IMR-90 (cell line): Measurements from ENCODE around the gene RXFP2. TPM values are rescaled to one million over a fixed set of nuclear protein-coding genes. Genes with fewer than 3 reads are reported as not detected.

Experiments used
- ATAC-seq: fragments of 200-7000 bp; cut with Tn5 transposase; 2 replicates; pipeline ENCODE4 v1.9.1; 2020; ENCODE audit warnings: low read depth, mild to moderate bottlenecking, moderate library complexity
- BruUV-seq: library from RNA; stranded (reverse); fragments of 400-500 nt; replicated peaks from 2 replicates; lab custom pipeline; 2021; lab: Mats Ljungman, UMichigan
- CTCF ChIA-PET: fragments of 300-600 bp; formaldehyde crosslinking; extraction: SDS; loops from one replicate; lab custom pipeline; 2021; ENCODE audit warnings: antibody characterized with exemption; lab: Yijun Ruan, JAX
- POLR2A ChIA-PET: fragments of 300-600 bp; sonication (Branson Sonifier 250); formaldehyde crosslinking; loops from one replicate; lab custom pipeline; 2022; ENCODE audit warnings: antibody characterized with exemption; ENCODE audit not compliant: unreplicated experiment; lab: Charles Lee
- DNase-seq: peaks from one replicate; pipeline ENCODE4 v3.0.0; 2013
- H2AFZ ChIP-seq: replicated peaks from 2 replicates; pipeline ENCODE3; 2013; ENCODE audit warnings: low read length, mild to moderate bottlenecking; ENCODE audit not compliant: poor library complexity
- H2AK5ac ChIP-seq: 2 replicates; pipeline ENCODE4 v1.6.1; 2013; ENCODE audit warnings: low read depth, low read length, inconsistent platforms
- H2AK9ac ChIP-seq: replicated peaks from 2 replicates; pipeline ENCODE3; 2013; ENCODE audit warnings: mild to moderate bottlenecking, low read depth, low read length, moderate library complexity; ENCODE audit not compliant: poor library complexity
- H2BK120ac ChIP-seq: 2 replicates; pipeline ENCODE4 v1.6.1; 2013; ENCODE audit warnings: low read depth, low read length, inconsistent platforms
- H2BK15ac ChIP-seq: 3 replicates; pipeline ENCODE4 v1.6.1; 2013; ENCODE audit warnings: low read depth, low read length, inconsistent platforms
- H2BK20ac ChIP-seq: 2 replicates; pipeline ENCODE4 v1.6.1; 2013; ENCODE audit warnings: low read depth, mild to moderate bottlenecking, inconsistent platforms, low read length, moderate library complexity
- H2BK5ac ChIP-seq: 2 replicates; pipeline ENCODE4 v1.6.1; 2013; ENCODE audit warnings: mild to moderate bottlenecking, low read depth, low read length, inconsistent platforms; ENCODE audit not compliant: poor library complexity, severe bottlenecking
- H3K14ac ChIP-seq: replicated peaks from 2 replicates; pipeline ENCODE4 v1.6.1; 2013; ENCODE audit warnings: low read depth, low read length, inconsistent platforms
- H3K18ac ChIP-seq: 2 replicates; pipeline ENCODE4 v1.6.1; 2013; ENCODE audit warnings: low read depth, low read length, control low read depth
- H3K23ac ChIP-seq: 2 replicates; pipeline ENCODE4 v1.6.1; 2013; ENCODE audit warnings: low read depth, low read length, inconsistent platforms
- H3K27ac ChIP-seq: 2 replicates; pipeline ENCODE4 v1.5.1; 2013; ENCODE audit warnings: mild to moderate bottlenecking, control low read depth, low read length; ENCODE audit not compliant: insufficient read depth
- H3K27me3 ChIP-seq: 2 replicates; pipeline ENCODE4 v1.6.1; 2013; ENCODE audit warnings: low read length; ENCODE audit not compliant: control insufficient read depth, insufficient read depth
- H3K36me3 ChIP-seq: 2 replicates; pipeline ENCODE4 v1.6.1; 2013; ENCODE audit warnings: low read length, mixed read lengths; ENCODE audit not compliant: control insufficient read depth, insufficient read depth
- H3K4ac ChIP-seq: 2 replicates; pipeline ENCODE4 v1.6.1; 2013; ENCODE audit warnings: low read depth, low read length, inconsistent platforms
- H3K4me1 ChIP-seq: 2 replicates; pipeline ENCODE4 v1.6.1; 2013; ENCODE audit warnings: low read length, mixed read lengths; ENCODE audit not compliant: control insufficient read depth, insufficient read depth
- H3K4me2 ChIP-seq: 2 replicates; pipeline ENCODE4 v1.6.1; 2013; ENCODE audit warnings: low read depth, mild to moderate bottlenecking, control low read depth, low read length, moderate library complexity
- H3K4me3 ChIP-seq: 2 replicates; pipeline ENCODE4 v1.5.1; 2013; ENCODE audit warnings: low read depth, mild to moderate bottlenecking, control low read depth, low read length, moderate library complexity; ENCODE audit not compliant: insufficient read depth
- H3K56ac ChIP-seq: 2 replicates; pipeline ENCODE4 v1.6.1; 2013; ENCODE audit warnings: low read length, inconsistent platforms; ENCODE audit not compliant: insufficient read depth; ENCODE audit errors: extremely low read depth
- H3K79me1 ChIP-seq, 2 experiments: 2 replicates each; pipeline ENCODE4 v1.6.1; 2013; ENCODE audit warnings: low read length in 2 of 2, inconsistent platforms in 1 of 2, low read depth in 1 of 2
- H3K9ac ChIP-seq: 2 replicates; pipeline ENCODE4 v1.6.1; 2013; ENCODE audit warnings: low read depth, low read length, control low read depth
- H3K9me1 ChIP-seq: 2 replicates; pipeline ENCODE4 v1.6.1; 2013; ENCODE audit warnings: low read length, inconsistent platforms; ENCODE audit not compliant: insufficient read depth
- H3K9me3 ChIP-seq: 2 replicates; pipeline ENCODE4 v1.6.1; 2013; ENCODE audit warnings: low read length; ENCODE audit not compliant: control insufficient read depth, insufficient read depth
- H4K20me1 ChIP-seq: 2 replicates; pipeline ENCODE4 v1.6.1; 2013; ENCODE audit warnings: low read length, inconsistent platforms; ENCODE audit not compliant: insufficient read depth
- H4K5ac ChIP-seq: 2 replicates; pipeline ENCODE4 v1.6.1; 2013; ENCODE audit warnings: mild to moderate bottlenecking, low read depth, low read length, control low read depth
- H4K8ac ChIP-seq, 2 experiments: 2 replicates each; pipeline ENCODE4 v1.6.1; 2013; ENCODE audit warnings: low read depth in 2 of 2, low read length in 2 of 2, control low read depth in 1 of 2, inconsistent platforms in 1 of 2
- H4K91ac ChIP-seq: 2 replicates; pipeline ENCODE4 v1.6.1; 2013; ENCODE audit warnings: low read depth, low read length, inconsistent platforms; ENCODE audit not compliant: insufficient read depth
- NFE2L2 ChIP-seq: fragments of 150-350 bp; IDR thresholded peaks from 2 replicates; pipeline ENCODE4 v1.6.1; 2016; ENCODE audit warnings: low read depth, mild to moderate bottlenecking, low read length
- WGBS, 2 experiments: methylation state at CpG; one replicate each; pipeline versions ENCODE4 v1.1.5 to v1.1.7; 2013; ENCODE audit warnings: missing lambda C conversion rate in 2 of 2; ENCODE audit not compliant: insufficient read length in 1 of 2; ENCODE audit errors: extremely low coverage in 2 of 2; 5-methylcytosine and 5-hydroxymethylcytosine counted together
- dilution Hi-C: fragments of 300-500 bp; cut with HindIII; formaldehyde crosslinking; loops from one replicate; pipeline ENCODE4 v1.14.3; 2018; ENCODE audit warnings: low sequenced_read_pairs; ENCODE audit not compliant: unreplicated experiment
- in situ Hi-C: fragments of 300-500 bp; cut with MboI; formaldehyde crosslinking; loops from 3 replicates; pipeline ENCODE4 v1.14.3; 2019; ENCODE audit warnings: low sequenced_read_pairs, inconsistent platforms, mixed read lengths
- intact Hi-C: fragments of 100-400 bp; cut with micrococcal nuclease; formaldehyde crosslinking; loops from 2 replicates; pipeline ENCODE4 v1.10.0; 2022
- polyA plus RNA-seq, 3 experiments: library from polyadenylated mRNA; depleted of rRNA; stranded (reverse); fragments of >200 nt; gene quantifications; 2 replicates each; pipeline ENCODE4 v1.2.3, GENCODE V29; 2012; ENCODE audit warnings: low replicate concordance in 1 of 3
- total RNA-seq: library from RNA; depleted of rRNA; stranded (reverse); fragments of >200 nt; gene quantifications from 2 replicates; pipeline ENCODE4 v1.2.3, GENCODE V29; 2012
- TF ChIP-seq, protein P1 (sequence below): conservative IDR thresholded peaks from 2 replicates; pipeline ENCODE4 v1.5.1; 2012; ENCODE audit warnings: mild to moderate bottlenecking, low read depth, low read length, improper control_type of control experiment

RXFP2 gene
- total and polyA plus RNA-seq, 2 of the 4 experiments (the other 2 are of a cell fraction) = not detected

- H4K91ac ChIP-seq = no peak overlapping the region
- H4K20me1 ChIP-seq = no peaks in the 10 kb centered on the region
- H2BK20ac ChIP-seq = no peak overlapping the region
- H3K4me2 ChIP-seq = no peak overlapping the region
- no peak overlapping the region for H2AFZ ChIP-seq
- ATAC-seq (no peak), DNase-seq (no peak)
- in situ Hi-C loops (no loop called here), dilution Hi-C loops (no loop called here), intact Hi-C loops (no loop called here)
- H3K4me1 ChIP-seq = no peaks in the 10 kb centered on the region
- no peak overlapping the region for H3K4me3 ChIP-seq
- H3K14ac ChIP-seq = no peak overlapping the region
- no peak overlapping the region for H4K8ac ChIP-seq
- no peak overlapping the region for H2BK5ac ChIP-seq
- H3K23ac ChIP-seq = no peak overlapping the region
- H3K4ac ChIP-seq = no peak overlapping the region
- H2AK9ac ChIP-seq = no peak overlapping the region
- no peaks in the 10 kb centered on the region for H3K9me1 ChIP-seq
- no peak overlapping the region for H2AK5ac ChIP-seq
- H3K56ac ChIP-seq = no peak overlapping the region
- H3K27me3 ChIP-seq = peaks cover 4% of the 10 kb centered on the region
- H3K36me3 ChIP-seq = no peaks in the 10 kb centered on the region
- no peak overlapping the region for H3K18ac ChIP-seq
- no peak overlapping the region for H2BK120ac ChIP-seq
- H3K9ac ChIP-seq = no peak overlapping the region
- no TSS peak for BruUV-seq
- ChIA-PET CTCF (interaction anchor here (0.7 to 1.1 kb wide), 2 partner anchors 185 to 482 kb away, joined by 3 read pairs; no protein-coding TSS in a partner anchor), POLR2A (no interaction called here)
- TF ChIP-seq NFE2L2 = no peak
- TF ChIP-seq, protein P1, sequence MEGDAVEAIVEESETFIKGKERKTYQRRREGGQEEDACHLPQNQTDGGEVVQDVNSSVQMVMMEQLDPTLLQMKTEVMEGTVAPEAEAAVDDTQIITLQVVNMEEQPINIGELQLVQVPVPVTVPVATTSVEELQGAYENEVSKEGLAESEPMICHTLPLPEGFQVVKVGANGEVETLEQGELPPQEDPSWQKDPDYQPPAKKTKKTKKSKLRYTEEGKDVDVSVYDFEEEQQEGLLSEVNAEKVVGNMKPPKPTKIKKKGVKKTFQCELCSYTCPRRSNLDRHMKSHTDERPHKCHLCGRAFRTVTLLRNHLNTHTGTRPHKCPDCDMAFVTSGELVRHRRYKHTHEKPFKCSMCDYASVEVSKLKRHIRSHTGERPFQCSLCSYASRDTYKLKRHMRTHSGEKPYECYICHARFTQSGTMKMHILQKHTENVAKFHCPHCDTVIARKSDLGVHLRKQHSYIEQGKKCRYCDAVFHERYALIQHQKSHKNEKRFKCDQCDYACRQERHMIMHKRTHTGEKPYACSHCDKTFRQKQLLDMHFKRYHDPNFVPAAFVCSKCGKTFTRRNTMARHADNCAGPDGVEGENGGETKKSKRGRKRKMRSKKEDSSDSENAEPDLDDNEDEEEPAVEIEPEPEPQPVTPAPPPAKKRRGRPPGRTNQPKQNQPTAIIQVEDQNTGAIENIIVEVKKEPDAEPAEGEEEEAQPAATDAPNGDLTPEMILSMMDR = no peak
- no peak overlapping the region for H4K5ac ChIP-seq
- H3K27ac ChIP-seq = no peak overlapping the region
- no peaks in the 10 kb centered on the region for H3K79me1 ChIP-seq
- 0% methylated on average over 1 of the region's 5 CpGs; no CpG with 5 or more reads in 1 of the 2 experiments for WGBS, 2 experiments
- no peak overlapping the region for H2BK15ac ChIP-seq
- H3K9me3 ChIP-seq = no peaks in the 10 kb centered on the region
Measured at GRCh38 chr13:31722673-31723072, 16.7 kb upstream of the RXFP2 start.
